Stimulated activated CD4-positive, alpha-beta T cell treated with anti-CD3 and anti-CD28 coated beads, Interleukin-2, amount 100 ng/mL, for 48 hours (primary cell): Measurements from ENCODE around the gene C15orf39.

ENCODE experiments used
- DNase-seq, 2 donors: peaks; one replicate each; pipeline ENCODE4 v3.0.0-alpha.2; 2020

Gene C15orf39

GRCh38 chr15:75198560-75199356, 2.9 kb upstream of the C15orf39 start:
- no peak for DNase-seq

DNA sequence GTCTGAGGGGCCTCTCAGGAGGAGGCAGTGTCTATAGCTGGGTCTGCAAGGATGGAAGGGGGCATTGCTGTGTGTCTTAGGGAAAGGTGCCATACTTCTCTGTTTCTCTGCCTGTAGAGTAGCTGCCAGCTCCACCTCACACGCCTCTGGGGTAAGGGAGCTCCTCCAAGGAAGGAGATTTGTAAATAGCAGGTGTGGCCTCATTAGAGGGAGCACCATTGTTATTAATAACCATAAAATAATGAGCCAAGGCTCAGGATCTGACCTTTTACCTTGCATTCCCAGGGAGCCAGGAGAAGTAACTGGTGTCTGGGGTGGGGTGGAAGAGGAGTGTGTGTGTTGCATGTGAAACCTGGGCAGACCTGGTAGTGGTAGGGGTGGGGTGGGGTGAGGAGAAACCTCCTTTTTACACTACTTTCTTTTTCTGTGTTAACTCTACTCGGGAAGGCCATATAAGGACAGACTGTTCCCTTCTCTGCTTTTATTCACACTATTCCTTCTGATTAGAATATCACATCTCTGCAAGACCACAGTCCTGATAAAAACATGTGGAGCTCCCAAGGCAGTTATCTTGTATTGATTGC, 2.2 kb upstream of the C15orf39 start:
- no peak for DNase-seq

- no peak for DNase-seq
Observed at GRCh38 chr15:75200391-75200764, 1.3 kb upstream of the C15orf39 start.

DNA sequence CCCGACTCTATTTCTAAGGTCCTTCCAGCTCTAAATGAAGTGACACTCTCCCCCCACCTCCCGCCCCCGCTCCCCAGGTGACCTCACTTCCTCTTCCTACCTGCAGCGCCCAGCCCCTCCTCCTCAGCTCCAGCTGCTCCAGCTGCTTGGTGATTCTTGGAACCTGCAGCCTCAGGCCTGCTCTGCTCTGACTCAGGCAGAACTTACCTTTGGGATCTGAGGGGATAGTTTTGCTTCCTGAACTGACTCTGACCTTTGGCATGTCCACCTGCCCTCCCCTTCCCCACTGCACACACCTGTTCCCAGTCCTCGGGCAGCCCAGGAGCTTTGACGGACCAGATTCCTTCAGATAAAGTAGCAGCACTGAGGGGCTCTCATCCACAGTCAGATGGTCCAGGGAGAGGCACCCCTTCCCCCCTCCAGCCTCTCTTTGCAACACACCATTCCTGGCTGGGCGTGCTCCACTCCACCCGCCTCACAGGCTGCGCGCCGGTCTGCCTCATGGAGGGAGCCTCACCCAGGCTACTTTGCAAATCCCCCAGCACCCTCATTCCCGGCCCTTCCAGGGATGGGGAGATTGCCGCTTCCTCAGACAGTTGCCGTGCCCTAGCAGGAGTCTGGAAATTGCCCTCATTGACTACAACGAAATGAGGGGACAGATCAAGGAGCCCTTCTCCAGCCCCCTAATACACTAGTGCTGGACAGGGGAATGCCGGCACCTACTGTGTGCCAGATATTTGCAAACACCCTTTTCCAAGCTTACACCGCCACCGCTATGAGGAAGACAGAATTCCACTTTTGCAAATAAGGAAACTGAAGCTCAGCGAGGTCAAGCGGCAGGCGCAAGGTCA, 692 bp upstream of the C15orf39 start:
- DNase-seq, result peak in 1 of 2 donors; percentile 19

DNA sequence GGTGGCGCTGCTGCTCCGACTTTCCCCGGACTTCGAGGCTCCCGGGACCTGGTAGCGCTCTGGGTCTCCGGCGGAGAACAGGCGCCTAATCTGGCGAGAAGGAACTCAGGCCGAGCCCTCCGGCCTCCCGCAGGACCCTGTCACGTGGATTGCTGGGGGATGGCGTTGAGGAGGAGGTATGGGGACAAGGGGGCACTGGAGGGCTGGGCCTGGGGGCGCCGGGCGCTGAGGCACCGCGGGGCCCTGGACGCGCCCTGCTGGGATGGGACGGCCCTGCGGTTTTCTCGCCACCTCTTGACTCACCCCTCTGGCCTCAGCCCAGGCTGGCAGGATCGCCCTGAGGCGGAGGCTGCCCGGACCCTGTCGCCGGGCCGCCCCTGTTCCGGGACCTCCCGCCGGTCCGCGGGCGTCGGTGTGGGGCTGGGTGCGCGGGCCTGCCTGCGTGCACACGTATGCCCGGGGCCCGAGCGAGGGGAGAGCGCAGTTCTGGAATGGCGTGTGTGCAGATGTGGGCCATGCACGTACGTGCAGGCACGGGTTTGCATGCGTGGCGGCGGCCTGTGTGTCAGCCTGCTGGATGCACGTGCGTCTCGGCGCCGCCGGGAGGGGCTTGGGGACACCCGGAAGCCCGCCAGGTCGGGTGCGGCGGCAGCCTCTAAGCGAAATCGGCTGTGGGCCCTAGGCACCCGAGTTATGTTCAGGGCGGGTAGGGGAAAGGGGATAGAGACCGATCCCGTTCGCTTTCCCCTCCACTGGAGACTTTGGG, 752 bp downstream of the C15orf39 start:
- peak; percentile 70 to 77 for DNase-seq

GRCh38 chr15:75203017-75203907, 1.6 kb downstream of the C15orf39 start:
- no peak for DNase-seq

DNA sequence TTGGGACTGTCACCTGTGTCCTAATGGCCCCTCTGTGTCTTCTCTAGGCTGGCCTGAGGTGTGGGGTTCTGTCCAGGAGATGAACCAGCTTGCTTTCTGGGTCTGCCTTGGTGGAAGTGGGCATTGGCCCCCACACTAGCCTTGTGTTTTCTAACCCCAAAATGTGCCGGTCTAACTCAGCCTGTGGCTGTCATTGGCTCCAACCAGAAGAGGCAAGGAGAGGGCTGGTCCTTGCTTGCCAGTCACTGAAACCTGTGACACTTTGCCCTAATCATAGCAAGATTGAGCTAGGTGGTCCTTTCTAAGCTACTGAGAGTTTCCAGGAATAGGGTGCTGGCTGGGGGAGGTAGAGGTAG, 2.2 kb downstream of the C15orf39 start:
- DNase-seq, result no peak

DNA sequence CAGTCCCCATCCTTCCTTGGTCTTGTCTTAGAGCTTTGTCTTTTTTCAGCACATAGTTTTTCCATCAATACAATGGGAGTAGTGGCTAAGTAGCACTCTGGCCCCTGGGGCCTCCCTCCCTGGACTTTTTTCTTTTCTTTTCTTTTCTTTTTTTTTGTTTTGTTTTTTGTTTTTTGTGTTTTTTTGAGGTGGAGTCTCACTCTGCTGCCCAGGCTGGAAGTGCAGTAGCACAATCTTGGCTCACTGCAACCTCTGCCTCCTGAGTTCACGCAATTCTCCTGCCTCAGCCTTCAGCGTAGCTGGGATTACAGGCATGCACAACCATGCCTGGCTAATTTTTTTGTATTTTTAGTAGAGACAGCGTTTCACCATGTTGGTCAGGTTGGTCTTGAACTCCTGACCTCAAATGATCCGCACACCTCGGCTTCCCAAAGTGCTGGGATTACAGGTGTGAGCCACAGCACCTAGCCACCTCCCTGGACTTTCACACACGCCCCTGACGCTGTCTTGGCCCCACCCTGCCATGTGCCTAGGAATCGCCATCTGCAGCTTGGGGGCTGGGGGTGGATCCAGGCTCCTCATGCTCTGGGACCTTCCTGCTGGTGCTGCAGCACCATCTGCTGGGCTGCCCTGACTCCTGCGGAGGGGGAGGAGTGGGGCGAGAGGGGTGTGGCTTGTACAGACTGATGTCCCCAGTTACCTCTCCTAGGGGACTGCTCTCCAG, 2.8 kb downstream of the C15orf39 start:
- peak; percentile 76 to 78 for DNase-seq

DNA sequence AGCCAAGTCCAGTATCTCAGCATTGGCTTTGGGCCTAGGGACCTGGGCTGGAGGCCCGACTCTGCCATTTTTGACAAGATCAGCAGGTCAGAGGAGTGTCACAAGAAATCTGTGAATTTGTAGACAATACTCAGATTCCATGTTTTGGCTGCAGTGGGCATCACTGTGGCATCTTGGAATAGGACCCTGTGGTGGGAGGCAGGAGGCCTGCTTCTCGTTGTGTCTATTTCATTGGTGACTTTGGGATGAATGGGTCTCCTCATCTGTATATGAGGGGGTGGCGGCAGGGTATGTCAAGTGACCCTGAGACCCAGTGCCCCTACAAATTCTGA, 3.3 kb downstream of the C15orf39 start:
- no peak for DNase-seq

DNA sequence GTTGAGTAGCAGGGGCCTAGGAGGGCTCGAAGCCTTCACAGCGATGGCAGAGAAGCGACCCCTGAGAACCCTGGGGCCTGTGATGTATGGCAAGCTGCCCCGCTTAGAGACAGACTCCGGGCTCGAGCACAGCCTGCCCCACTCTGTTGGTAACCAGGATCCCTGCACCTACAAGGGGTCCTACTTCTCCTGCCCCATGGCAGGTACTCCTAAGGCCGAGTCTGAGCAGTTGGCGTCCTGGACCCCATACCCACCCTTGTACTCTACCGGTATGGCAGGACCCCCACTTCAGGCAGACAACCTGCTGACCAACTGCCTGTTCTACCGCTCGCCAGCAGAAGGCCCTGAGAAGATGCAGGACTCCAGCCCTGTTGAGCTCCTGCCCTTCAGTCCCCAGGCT, 4.3 kb downstream of the C15orf39 start:
- no peak for DNase-seq

DNA sequence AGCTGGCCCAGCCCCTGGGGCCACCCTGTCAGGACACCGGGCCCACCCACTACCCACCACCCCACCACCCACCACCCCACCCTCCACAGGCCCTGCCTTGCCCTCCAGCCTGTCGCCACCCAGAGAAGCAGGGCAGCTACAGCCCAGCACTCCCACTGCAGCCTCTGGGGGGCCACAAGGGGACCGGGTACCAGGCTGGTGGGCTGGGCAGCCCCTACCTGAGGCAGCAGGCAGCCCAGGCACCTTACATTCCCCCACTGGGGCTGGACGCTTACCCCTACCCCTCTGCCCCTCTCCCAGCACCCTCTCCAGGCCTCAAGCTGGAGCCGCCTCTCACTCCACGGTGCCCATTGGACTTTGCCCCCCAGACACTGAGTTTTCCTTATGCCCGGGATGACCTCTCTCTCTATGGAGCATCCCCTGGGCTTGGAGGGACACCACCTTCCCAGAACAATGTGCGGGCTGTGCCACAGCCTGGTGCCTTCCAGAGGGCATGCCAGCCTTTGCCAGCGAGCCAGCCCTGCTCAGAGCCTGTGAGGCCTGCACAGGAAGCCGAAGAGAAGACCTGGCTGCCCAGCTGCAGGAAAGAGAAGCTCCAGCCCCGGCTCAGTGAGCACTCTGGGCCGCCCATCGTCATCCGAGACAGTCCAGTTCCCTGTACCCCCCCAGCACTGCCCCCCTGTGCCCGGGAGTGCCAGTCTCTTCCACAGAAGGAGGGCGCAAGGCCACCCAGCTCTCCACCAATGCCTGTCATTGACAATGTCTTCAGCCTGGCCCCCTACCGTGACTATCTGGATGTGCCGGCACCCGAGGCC, 5.3 kb downstream of the C15orf39 start:
- DNase-seq, result no peak

DNA sequence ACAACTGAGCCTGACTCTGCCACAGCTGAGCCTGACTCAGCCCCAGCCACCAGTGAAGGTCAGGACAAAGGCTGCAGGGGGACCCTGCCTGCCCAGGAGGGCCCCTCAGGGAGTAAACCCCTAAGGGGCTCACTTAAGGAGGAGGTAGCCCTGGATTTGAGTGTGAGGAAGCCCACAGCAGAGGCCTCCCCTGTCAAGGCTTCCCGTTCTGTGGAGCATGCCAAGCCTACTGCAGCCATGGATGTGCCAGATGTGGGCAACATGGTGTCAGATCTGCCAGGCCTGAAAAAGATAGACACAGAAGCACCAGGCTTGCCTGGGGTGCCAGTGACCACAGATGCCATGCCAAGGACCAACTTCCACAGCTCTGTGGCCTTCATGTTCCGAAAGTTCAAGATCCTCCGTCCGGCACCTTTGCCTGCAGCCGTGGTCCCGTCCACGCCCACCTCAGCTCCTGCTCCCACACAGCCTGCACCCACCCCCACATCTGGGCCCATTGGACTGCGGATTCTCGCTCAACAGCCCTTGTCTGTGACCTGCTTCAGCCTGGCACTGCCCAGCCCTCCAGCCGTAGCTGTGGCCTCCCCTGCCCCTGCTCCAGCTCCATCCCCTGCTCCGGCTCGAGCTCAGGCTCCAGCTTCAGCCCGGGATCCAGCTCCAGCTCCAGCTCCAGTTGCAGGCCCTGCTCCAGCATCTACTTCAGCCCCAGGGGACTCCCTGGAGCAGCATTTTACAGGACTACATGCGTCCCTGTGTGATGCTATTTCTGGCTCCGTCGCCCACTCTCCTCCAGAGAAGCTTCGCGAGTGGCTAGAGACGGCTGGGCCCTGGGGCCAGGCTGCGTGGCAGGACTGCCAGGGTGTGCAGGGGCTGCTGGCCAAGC, 6.2 kb downstream of the C15orf39 start:
- no peak for DNase-seq

GRCh38 chr15:75208501-75209288, 7.0 kb downstream of the C15orf39 start:
- DNase-seq, result no peak

- DNase-seq, result no peak
Observed at GRCh38 chr15:75209289-75209676, 7.6 kb downstream of the C15orf39 start.

DNA sequence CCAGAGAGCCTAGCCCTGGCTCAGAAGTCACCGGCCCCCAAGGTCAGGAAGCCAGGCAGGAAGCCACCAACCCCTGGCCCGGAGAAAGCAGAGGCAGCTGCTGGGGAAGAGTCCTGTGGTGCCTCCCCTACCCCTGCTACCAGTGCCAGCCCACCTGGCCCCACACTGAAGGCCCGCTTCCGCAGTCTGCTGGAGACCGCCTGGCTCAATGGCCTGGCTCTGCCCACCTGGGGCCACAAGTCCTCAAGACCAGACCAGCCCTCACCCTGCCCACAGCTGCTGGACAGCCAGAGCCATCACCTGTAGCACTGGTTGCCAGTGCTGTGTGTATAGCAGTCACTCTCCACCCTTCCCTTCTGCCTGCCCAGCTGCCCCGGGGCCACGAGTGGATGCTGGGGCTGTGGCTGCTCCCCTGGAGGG, 9.1 kb downstream of the C15orf39 start:
- no peak for DNase-seq

GRCh38 chr15:75211436-75212199, 9.9 kb downstream of the C15orf39 start:
- DNase-seq, result no peak

DNA sequence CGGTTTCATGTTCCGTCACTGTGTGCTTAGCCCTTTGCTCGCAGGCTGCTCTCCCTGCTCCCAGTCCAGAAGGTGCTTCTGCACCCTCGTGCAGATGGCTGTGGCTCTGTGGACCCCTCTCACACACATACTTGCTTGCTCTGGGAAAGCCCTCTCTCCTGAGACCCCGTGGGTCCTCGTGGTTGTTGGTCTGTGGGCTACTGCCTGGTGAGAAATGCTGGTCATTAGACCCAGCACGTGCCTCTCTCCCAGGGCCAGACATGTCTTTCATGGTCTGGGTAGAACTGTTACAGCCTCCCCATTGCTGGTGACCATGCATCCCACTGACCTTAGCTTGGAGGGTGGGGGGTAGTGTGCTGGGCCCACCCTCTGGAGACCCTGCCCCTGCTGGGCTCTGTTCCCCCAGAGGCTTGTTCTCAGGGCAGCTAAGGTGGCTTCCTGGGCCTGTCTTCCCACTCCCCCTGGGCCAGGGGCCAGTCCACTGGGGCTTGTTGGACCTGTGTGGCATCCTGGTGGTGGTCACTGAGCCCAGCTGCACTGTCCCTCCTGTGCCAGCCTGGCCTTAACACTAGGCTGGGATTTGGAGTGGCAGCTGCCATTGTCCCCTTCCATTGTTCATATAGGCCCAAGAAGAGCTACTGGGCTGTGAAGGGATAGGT, 10.6 kb downstream of the C15orf39 start:
- no peak for DNase-seq
